Transverse colon (tissue), 4 donors: ENCODE measurements around the gene KLK3. TPM values are rescaled to one million over a fixed set of nuclear protein-coding genes. Genes with fewer than 3 reads are reported as not detected.

ENCODE experiments used
- DNase-seq: peaks from one replicate; pipeline ENCODE4 v3.0.0-alpha.2; 2019
- H3K27ac ChIP-seq, 4 donors: fragments of 200-600 bp; sonication (generic); 2 replicates each; pipeline ENCODE4 v1.5.1; 2016 to 2018; ENCODE audit warnings: inconsistent platforms in 4 of 4
- H3K27me3 ChIP-seq: fragments of 200-600 bp; sonication (generic); 2 replicates; pipeline ENCODE4 v1.5.1; 2017; ENCODE audit warnings: inconsistent platforms
- H3K36me3 ChIP-seq, 4 donors: fragments of 200-600 bp; sonication (generic); 2 replicates each; pipeline ENCODE4 v1.5.1; 2017 to 2019; ENCODE audit warnings: inconsistent platforms in 4 of 4
- H3K4me1 ChIP-seq, 4 donors: fragments of 200-600 bp; sonication (generic); 2 replicates each; pipeline ENCODE4 v1.5.1; 2017 to 2020; ENCODE audit warnings: inconsistent platforms in 4 of 4
- H3K4me3 ChIP-seq, 4 donors: fragments of 200-600 bp; sonication (generic); 1 replicate in 1 of 4; 2 replicates in 3 of 4; pipeline versions ENCODE4 v1.5.1 to v1.6.1; 2017 to 2019; ENCODE audit warnings: inconsistent platforms in 4 of 4
- H3K9me3 ChIP-seq, 2 donors: fragments of 200-600 bp; sonication (generic); 2 replicates each; pipeline ENCODE4 v1.5.1; 2017 to 2019; ENCODE audit warnings: inconsistent platforms in 2 of 2
- CTCF ChIP-seq, 5 experiments: fragments of 200-600 bp in 3 of 5; fragments of 450-650 bp in 2 of 5; sonication (generic) in 3 of 5; IDR thresholded peaks; 1 replicate in 2 of 5; 2 replicates in 3 of 5; pipeline ENCODE4 v1.5.1; 2016 to 2017; ENCODE audit warnings: antibody characterized with exemption in 5 of 5, inconsistent platforms in 3 of 5, mild to moderate bottlenecking in 2 of 5, moderate library complexity in 1 of 5
- EP300 ChIP-seq: sonication (generic); formaldehyde crosslinking; IDR thresholded peaks from one replicate; pipeline ENCODE4 v1.6.1; 2017; ENCODE audit warnings: antibody characterized with exemption, low read depth
- POLR2A ChIP-seq: fragments of 450-650 bp; IDR thresholded peaks from one replicate; pipeline ENCODE4 v1.6.1; 2016; ENCODE audit warnings: antibody characterized with exemption, mild to moderate bottlenecking, moderate library complexity
- POLR2AphosphoS5 ChIP-seq, 3 donors: sonication (generic); formaldehyde crosslinking; IDR thresholded peaks; one replicate each; pipeline ENCODE4 v1.6.1; 2016; ENCODE audit warnings: antibody characterized with exemption in 3 of 3
- WGBS, 2 donors: methylation state at CpG; one replicate each; pipeline ENCODE4 v1.1.5; 2018; ENCODE audit warnings: low coverage in 1 of 2; 5-methylcytosine and 5-hydroxymethylcytosine counted together
- in situ Hi-C, 4 donors: fragments of 200-750 bp; cut with MboI; loops; one replicate each; pipeline versions ENCODE4 v1.15.0 to v1.15.1; 2017; ENCODE audit warnings: low sequenced_read_pairs in 3 of 4, low pct_ligation_motif_present in 1 of 4, low pct_unique_long_range_greater_than_20kb in 1 of 4
- intact Hi-C: fragments of 100-400 bp; cut with DNase I; formaldehyde crosslinking; loops from one replicate; pipeline ENCODE4 v1.15.1; 2023; ENCODE audit warnings: low total_unique reads
- total RNA-seq, 4 donors: library from RNA; depleted of rRNA; stranded (reverse); fragments of >200 nt; gene quantifications; one replicate each; pipeline ENCODE4 v1.1.0, GENCODE V29; 2016

Gene KLK3
- total RNA-seq, 4 donors from 2014 or later = 2.9 to 66.9 (median 4.9) TPM

DNA sequence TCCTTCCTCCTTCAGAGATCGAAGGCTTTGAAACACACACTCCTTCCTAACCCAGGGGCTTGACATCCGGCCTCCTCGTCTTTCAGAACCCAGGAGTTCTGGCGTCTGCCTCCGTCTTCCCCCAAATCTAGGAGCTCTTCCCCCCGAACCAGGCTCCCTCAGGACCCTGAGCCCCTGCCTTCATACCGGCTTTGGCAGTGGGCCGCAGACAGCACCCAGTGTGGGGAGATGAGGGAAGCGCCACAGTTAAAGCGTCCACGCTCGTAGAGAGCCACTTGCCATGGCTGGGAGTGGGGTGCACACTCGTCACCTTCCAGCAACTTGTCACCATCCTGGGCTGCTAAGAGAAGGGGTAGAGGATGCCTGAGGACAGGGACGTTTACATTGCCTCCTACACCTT lies 27.2 kb upstream of the KLK3 start:
- DNase-seq = no peak
- peaks cover 6% of the 10 kb centered on the region for H3K27me3 ChIP-seq
- 50 to 82% methylated on average over 1 to 14 of the region's 14 CpGs for WGBS, 2 donors
- peaks cover 0 to 15% (median 12%) of the 10 kb centered on the region in 4 donors for H3K4me1 ChIP-seq
- in situ Hi-C loops = no loop called here
- intact Hi-C loops = no loop called here
- H3K9me3 ChIP-seq = no peaks in the 10 kb centered on the region
- TF ChIP-seq EP300 (no peak), POLR2A (no peak), POLR2AphosphoS5 (IDR thresholded peaks at IDR 0.05) (no peak), CTCF (IDR thresholded peaks at IDR 0.05) (no peak)
- no peaks in the 10 kb centered on the region for H3K36me3 ChIP-seq
- H3K27ac ChIP-seq = no peak overlapping the region
- no peak overlapping the region for H3K4me3 ChIP-seq

DNA sequence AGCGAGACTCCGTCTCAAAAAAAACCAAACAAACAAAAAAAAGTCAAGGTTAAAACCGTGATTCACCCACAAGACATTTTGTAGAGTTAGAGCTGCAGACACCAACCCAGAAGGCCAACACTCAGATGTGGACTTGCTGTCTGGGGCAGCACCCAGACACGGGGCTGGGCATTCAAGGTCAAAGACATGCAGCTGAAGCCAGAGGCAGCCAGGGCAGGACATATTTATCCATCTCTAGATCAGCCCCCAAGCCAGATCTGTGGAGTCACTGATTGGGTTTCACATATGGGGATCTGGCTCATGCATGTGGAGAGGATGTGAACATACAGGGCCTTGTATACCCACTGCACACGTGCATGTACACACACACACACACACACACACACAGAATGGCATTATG lies 24.9 kb upstream of the KLK3 start:
- H3K4me1 ChIP-seq = peaks cover 0 to 1% (median under 1%) of the 10 kb centered on the region in 4 donors
- 71 to 83% methylated on average over 3 to 5 of the region's 5 CpGs for WGBS, 2 donors
- no peak for DNase-seq
- no peak overlapping the region for H3K27ac ChIP-seq
- no peak overlapping the region for H3K4me3 ChIP-seq
- intact Hi-C loops (no loop called here), in situ Hi-C loops (no loop called here)
- peaks cover 13% of the 10 kb centered on the region for H3K27me3 ChIP-seq
- H3K9me3 ChIP-seq = no peaks in the 10 kb centered on the region
- TF ChIP-seq POLR2A = no peak
- no peak for TF ChIP-seq POLR2AphosphoS5 (IDR thresholded peaks at IDR 0.05)
- no peak for TF ChIP-seq CTCF (IDR thresholded peaks at IDR 0.05)
- TF ChIP-seq EP300 = no peak
- H3K36me3 ChIP-seq = no peaks in the 10 kb centered on the region

DNA sequence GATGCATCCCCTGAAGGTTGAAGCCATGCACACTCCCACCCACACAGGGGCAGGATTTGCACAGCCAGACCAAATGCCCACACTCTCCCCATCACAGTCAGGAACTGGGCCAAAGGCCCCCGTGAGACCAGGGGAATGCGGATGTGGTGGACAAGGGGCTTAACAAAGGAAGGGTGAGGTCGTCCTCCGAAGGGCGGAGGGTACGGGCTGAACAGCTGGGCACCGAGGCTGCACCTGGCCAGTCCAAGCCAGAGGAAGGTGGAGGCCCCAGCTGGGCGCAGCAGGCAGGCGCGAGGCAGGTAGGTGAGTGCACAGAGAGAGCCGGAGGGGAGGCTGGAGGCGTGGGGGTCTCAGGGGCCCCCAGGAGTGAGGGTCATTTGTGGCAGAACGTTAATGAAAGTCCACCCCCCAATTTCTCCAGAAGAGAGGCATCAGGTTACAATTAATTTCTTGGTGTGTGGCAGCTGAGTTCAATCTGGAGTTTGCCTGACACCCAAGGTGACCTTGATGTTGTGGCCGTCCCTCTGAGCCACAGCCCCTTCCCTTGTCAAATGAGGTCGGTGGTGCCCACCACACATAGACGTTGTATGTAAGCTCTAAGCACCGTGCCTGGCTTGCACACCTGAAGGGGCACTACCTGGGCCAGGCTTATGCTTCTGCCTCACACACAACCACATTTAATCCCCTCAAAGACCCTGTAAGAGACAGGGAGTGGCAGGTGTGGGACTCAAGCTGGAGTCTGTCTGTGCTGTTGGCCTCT lies 24.3 kb upstream of the KLK3 start:
- TF ChIP-seq EP300 (no peak), CTCF (IDR thresholded peaks at IDR 0.05) (no peak), POLR2AphosphoS5 (IDR thresholded peaks at IDR 0.05) (peak; percentile 46 to 60 (median 58)), POLR2A (peak; percentile 36)
- WGBS, 2 donors = 59% methylated on average over 17 of the region's 17 CpGs; no CpG with 5 or more reads in 1 of the 2 donors
- Histone ChIP-seq H3K36me3 (no peaks in the 10 kb centered on the region), H3K4me3 (no peak overlapping the region), H3K4me1 (peaks cover 0 to 8% (median 7%) of the 10 kb centered on the region in 4 donors), H3K27me3 (peaks cover 17% of the 10 kb centered on the region), H3K27ac (peak overlapping the region in 3 of 4 donors; percentile 7 to 39 (median 10)), H3K9me3 (no peaks in the 10 kb centered on the region)
- peak; percentile 30 for DNase-seq
- in situ Hi-C loops (no loop called here), intact Hi-C loops (no loop called here)

GRCh38 chr19:50831026-50831396 lies 23.7 kb upstream of the KLK3 start:
- no peak for TF ChIP-seq CTCF (IDR thresholded peaks at IDR 0.05)
- no peak for TF ChIP-seq POLR2AphosphoS5 (IDR thresholded peaks at IDR 0.05)
- TF ChIP-seq POLR2A = no peak
- no peak for TF ChIP-seq EP300
- Histone ChIP-seq H3K27ac (peak overlapping the region in 3 of 4 donors; percentile 7 to 39 (median 10)), H3K4me3 (no peak overlapping the region), H3K9me3 (no peaks in the 10 kb centered on the region), H3K36me3 (no peaks in the 10 kb centered on the region), H3K4me1 (peaks cover 0 to 13% (median 9%) of the 10 kb centered on the region in 4 donors), H3K27me3 (peaks cover 17% of the 10 kb centered on the region)
- 77% methylated on average over 7 of the region's 7 CpGs; no CpG with 5 or more reads in 1 of the 2 donors for WGBS, 2 donors
- DNase-seq = no peak
- in situ Hi-C loops = no loop called here
- intact Hi-C loops = no loop called here
